ENCODE data around the gene RNF7.
"Not testable (repeated sequence)": the region's sequence is repeated elsewhere in the genome, so short reads cannot be mapped to it uniquely, and the experiment has no call there.

RNF7 gene

GRCh38 chr3:141738022-141738890, at the start of gene RNF7:
RNF7 (plus strand) TSS chr3:141738298; CDS start chr3:141738342, 44 bp downstream.
- peak; percentile 46 to 95 (median 90) for DNase-seq

DNA sequence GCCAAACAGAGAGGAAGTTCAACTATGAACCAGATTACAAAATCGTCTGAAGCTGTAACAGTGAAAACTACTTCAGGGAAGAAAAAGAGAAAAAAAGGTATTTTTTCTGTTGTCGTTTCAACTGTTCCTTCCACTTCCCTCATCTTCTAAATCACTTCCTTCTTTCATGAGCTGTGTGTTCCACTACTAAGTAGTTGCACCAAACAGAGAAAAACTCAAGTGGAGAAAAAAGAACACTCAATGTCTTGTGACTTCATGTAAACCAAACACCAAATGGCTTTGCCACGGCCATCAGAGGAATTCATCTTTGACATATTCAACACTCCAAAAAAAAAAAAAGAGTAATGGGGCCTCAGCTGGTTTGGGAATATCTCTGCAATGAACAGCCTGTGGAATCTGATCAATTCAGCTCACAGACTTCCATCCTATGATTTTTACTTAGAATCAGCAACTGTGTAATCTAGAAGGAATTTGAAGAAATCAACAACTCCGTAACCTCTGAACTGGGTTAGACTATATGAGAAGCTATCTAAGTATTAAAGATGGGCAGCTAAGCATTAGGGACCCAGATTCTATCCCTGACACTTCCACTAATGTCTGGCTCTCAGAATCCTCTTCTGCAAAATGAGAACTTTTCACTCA, 47.5 kb upstream of the RNF7 start:
- no peak for DNase-seq

GRCh38 chr3:141691471-141691870, 46.6 kb upstream of the RNF7 start:
- not testable (repeated sequence) for DNase-seq

GRCh38 chr3:141692973-141693372, 45.1 kb upstream of the RNF7 start:
- DNase-seq = not testable (repeated sequence)

- DNase-seq = no peak
These were observed 38.8 kb upstream of the RNF7 start for GRCh38 chr3:141699324-141699723.

DNA sequence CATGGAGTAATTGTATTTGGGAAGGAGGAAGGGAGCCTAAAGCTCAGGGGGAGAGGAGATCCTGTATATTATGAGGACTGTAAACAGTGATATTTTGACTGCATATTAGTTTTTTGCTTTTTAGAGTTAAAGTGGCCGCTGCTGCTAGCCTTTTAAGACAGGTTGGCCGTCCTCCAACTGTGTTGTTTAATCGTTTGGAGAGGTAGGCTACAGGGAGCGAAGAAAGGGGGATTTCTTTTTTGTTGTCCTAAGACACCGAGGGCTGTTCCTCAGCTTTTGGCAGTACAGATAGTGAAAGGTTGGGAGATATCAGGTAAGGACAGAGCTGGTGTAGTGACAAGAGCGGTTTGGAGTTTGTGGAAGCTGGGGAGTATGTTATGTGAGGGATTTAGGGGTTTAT, 38.2 kb upstream of the RNF7 start:
- no peak for DNase-seq

DNA sequence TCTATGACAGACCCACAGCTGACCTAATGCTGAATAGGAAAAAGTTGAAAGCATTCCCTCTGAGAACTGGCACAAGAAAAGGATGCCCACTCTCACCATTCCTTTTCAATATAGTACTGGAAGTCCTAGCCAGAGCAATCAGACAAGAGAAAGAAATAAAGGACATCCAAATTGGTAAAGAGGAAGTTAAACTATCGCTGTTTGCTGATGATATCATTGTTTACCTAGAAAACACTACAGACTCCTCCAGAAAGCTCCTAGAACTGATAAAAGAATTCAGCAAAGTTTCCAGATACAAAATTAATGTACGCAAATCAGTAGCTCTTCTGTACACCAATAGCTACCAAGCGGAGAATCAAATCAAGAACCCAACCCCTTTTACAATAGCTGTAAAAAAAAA, 34.7 kb upstream of the RNF7 start:
- not testable (repeated sequence) for DNase-seq

- no peak for DNase-seq
These were observed 30.3 kb upstream of the RNF7 start for GRCh38 chr3:141707741-141708203.

- DNase-seq = no peak
These were observed 29.7 kb upstream of the RNF7 start for GRCh38 chr3:141708367-141708766.

DNA sequence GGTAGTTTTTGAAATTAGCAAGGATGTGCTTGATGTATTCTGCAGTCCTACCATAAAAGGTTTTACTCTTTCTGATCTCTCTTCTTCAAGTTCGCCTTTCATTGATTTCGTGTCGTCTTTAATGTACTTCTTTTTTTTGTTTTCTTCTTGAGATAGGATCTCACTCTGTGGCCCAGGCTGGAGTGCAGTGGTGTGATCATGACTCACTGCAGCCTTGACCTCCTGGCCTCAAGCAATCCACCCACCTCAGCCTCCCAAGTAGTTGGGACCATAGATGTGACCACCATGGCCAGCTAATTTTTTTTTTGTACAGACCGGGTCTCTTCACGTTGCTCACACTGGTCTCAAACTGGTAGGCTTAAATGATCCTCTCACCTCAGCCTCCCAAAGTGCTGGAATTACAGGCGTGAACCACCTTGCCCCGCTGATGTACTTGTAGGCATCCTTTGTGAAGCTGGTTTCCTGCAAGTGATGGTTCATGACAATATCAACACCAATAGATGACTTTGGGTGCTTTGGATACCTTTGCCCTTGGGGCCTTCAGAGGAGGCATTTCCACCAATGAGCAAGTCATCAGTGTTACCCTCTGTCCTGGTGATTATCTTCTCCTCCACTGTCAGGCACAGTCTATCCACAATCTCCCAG, 28.9 kb upstream of the RNF7 start:
- no peak for DNase-seq

GRCh38 chr3:141710121-141710520, 28.0 kb upstream of the RNF7 start:
- no peak for DNase-seq

DNA sequence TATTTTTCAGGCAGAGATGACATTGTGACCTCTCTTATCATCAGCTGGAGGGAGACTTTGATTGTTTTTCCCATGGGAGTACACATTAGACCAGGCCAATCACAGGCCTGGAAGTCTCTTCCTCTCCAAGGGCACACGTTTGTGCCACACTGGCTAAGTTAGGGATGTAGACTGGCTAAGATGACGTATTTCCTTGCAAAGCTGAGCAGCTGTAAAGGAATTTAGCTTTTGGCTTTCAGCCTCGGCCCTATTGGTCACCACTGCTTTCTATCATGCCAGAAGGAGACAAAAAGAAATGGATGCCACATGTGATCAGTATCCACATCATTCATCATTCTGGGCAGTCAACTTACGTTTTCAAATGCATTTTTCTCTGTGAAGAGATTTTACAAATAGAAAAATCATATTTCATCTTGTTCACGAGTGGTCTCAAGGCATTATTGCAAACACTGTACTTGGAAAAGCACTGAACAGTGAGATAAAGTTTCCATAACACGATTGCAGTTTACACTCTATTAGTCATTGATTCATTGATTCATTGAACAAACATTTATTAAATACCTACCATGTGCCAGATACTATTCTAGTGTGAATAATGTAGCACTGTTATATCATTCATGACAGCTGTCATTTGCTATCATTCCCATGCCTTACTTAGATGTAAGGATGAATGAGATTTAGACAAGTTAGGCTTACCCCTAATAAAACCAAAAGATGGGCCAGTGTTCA, 27.0 kb upstream of the RNF7 start:
- no peak for DNase-seq

GRCh38 chr3:141714671-141715070, 23.4 kb upstream of the RNF7 start:
- no peak for DNase-seq

DNA sequence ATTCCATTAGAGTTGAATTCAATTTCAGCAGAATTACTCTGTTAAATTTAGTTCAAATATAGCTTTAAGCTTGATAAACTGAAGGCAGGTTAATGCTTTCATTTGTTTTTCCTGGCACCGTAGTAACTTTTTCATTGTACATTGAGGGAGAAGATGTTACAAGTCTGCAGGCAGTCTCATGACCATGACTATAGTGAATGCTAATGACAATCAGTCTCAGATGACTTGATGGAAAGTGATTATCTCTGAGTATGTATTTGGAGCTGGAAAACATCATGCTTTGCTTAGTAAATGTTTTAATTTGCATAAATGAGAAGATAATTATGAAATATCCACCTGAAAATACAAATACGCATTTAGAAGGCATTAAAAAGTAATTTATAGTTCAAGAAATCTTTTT, 16.0 kb upstream of the RNF7 start:
- no peak for DNase-seq

- no peak for DNase-seq
These were observed 15.4 kb upstream of the RNF7 start for GRCh38 chr3:141722648-141723047.

DNA sequence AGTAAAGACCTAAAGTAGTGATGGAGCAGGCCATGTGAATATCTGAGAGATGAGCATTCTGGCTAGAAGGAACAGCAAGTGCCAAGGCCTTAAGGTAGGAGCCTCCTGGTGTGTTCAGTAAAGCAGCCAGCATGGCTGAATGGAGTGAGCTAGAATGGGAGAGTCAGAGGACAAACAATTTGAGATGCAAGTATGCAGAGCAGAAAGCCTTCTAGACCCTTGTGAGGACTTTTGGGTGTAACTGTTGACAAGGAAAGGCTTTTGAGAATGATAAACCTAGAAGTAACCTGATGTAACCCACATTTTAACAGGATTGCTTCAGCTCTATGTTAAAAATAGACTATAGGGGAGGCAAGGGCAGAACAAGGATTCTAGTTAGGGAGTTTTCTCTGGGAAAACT, 14.8 kb upstream of the RNF7 start:
- DNase-seq = no peak

DNA sequence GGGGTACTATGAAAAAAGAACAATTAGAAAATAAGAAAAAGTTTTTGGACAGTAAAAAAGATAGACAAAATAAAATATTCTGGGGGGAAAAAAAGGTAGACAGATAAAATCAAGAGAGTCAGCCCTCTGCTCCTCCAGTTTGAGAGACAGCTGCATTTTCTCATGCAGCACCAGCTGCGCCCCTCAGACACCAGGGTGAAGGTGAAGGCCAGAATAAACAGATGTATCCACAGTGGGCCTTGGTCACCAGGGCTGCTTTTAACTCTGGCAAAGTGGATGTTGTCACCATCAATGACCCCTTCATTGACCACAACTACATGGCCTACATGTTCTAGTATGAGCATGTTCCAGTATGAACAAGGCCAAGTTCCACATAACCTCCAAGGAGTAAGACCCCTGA, 13.9 kb upstream of the RNF7 start:
- DNase-seq = no peak

DNA sequence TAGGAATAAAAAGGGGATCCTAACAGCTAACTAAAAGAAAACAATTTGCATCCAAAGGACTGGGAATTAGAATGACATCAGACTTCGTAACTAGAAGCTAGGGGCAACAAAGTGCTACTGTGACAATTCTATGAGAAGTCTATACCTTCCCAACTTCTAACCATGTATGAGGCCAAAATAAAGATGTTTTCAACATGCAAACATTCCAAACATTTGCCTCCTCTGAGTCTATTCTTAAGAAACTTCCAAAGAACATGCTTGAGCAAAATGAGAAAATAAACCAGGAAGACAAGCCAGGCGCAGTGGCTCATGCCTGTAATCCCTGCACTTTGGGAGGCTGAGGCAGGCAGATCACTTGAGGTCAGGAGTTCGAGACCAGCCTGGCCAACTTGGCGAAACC, 13.1 kb upstream of the RNF7 start:
- no peak for DNase-seq

DNA sequence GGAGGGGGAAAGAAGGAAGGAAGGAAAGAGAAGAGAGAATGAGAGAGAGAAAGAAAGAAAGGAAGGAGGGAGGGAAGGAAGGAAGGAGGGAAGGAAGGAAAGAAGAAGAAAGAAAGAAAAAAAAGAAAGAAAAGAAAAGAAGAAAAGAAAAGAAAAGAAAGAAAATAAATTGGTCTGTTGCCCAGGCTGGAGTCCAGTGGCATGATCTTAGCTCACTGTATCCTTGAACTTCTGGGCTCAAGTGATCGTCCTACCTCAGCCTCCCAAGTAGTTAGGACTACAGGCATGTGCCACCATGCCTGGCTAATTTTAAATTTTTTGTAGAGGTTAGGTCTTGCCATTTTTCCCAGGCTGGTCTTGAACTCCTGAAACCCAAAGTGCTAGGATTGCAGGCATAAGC, 11.6 kb upstream of the RNF7 start:
- no peak for DNase-seq

- DNase-seq = no peak
These were observed 9.7 kb upstream of the RNF7 start for GRCh38 chr3:141728355-141728892.

GRCh38 chr3:141729240-141729639, 8.9 kb upstream of the RNF7 start:
- DNase-seq = no peak

DNA sequence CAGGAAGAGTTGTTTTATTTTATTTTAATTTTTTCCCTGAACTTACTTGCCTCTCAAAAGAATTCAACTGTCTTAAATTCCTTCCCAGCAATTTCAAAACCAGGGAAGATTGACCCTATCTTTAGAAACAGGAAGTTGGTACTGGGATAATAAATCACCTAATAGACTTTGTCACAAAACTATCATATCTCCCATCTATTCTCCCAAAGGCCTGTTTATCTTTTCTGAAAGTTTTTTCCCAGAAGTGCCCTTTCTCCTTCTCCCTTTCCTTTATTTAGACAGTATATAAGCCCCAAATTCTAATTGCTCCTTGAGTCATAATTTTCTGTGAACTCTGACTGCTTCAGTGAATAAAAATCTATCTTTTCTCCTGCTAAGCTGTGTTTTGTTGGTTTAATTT, 2.9 kb upstream of the RNF7 start:
- DNase-seq = no peak
